NCI-H2081 treated with DMSO at 0.1 percent for 48 hours (cell line): ENCODE results near the gene SH3PXD2A.
"Not testable (repeated sequence)": the region's sequence is repeated elsewhere in the genome, so short reads cannot be mapped to it uniquely, and the experiment has no call there.

Source experiments
- DNase-seq: peaks from one replicate; lab custom pipeline; 2025; lab: John Stamatoyannopoulos, UW

The SH3PXD2A gene

GRCh38 chr10:103767756-103768155 lies 87.6 kb downstream of the SH3PXD2A start:
- no peak for DNase-seq

DNA sequence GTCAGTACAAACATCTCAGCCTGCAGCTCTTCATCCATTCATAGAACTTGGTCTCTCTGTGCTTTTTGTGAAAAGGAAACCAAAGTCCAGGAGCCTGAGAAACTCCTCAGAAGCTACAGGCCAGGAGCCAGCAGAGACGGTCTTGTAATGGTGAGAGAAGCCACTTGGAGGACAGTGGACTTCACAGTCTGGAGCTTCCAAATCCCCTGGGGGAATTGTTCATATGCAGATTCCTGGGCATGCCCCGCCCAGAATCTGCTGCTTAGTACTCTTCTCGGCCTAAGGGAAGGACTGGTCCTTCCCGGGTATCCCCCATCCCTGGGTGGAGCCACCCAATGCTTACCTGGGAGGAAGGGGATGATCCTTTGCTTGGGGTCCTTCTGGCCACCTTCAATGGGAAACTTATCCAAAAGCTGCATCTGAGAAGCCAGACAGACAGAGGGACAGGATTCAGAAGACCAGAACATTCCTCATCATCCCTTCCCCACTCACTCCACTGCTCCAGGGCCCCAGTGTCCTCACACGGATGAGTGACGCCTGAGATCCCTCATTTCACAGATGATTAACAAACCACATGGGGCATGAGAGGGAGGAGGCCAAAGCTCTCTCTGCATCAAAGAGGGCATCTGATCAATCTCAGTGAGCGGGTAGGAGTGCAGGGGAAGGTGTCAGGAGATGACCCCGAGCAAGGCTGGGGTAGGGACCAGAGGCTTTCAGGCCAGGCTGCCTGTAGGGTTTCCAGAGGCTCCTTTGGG lies 88.4 kb downstream of the SH3PXD2A start:
- no peak for DNase-seq

DNA sequence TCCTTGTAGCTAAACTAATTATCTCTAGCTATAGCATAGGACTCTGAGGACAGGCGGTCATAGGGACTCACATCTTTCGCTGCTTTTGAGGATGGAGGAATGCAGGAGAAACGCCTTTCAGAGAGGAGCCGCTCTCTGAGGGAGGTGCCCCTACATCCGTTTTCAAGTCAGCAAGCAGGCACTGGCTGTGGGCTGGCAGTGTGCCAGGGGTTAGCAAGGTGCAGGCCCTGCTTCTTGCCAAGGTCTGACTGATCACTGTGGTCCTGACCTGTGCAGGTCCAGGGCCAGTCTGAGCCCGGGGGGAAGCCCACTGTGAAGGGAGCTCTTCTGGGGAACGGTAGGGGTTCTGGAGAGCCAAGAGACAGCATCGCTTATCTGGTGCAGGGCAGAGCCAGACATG lies 89.4 kb downstream of the SH3PXD2A start:
- DNase-seq: no peak

GRCh38 chr10:103765168-103765567 lies 90.2 kb downstream of the SH3PXD2A start:
- no peak for DNase-seq

- no peak for DNase-seq
Observed at GRCh38 chr10:103764296-103765088, 90.9 kb downstream of the SH3PXD2A start.

GRCh38 chr10:103763374-103764202 lies 91.8 kb downstream of the SH3PXD2A start:
- no peak for DNase-seq

DNA sequence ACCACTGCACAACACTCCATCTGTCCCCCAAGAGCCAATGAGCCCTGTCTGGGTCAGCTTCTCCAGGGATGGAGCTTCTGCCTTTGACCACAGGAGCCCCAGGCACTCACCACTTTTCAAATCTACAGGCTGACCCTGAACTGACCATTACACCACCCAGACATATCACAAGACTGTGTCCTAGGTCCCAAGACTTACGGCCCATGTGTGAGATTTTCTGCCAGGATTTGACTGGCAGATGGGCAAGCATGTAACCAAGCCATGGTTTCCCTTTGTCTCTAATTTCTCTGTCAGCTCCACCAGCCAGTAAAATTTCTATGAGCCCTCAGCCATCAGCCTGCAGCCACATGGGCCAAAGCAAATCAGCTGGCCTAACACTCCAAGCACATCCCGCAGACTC lies 92.5 kb downstream of the SH3PXD2A start:
- DNase-seq: no peak

GRCh38 chr10:103762162-103762561 lies 93.2 kb downstream of the SH3PXD2A start:
- DNase-seq: no peak

GRCh38 chr10:103761075-103761920 lies 94.1 kb downstream of the SH3PXD2A start:
- DNase-seq: no peak

- DNase-seq: not testable (repeated sequence)
Observed at GRCh38 chr10:103760233-103760632, 95.1 kb downstream of the SH3PXD2A start.

DNA sequence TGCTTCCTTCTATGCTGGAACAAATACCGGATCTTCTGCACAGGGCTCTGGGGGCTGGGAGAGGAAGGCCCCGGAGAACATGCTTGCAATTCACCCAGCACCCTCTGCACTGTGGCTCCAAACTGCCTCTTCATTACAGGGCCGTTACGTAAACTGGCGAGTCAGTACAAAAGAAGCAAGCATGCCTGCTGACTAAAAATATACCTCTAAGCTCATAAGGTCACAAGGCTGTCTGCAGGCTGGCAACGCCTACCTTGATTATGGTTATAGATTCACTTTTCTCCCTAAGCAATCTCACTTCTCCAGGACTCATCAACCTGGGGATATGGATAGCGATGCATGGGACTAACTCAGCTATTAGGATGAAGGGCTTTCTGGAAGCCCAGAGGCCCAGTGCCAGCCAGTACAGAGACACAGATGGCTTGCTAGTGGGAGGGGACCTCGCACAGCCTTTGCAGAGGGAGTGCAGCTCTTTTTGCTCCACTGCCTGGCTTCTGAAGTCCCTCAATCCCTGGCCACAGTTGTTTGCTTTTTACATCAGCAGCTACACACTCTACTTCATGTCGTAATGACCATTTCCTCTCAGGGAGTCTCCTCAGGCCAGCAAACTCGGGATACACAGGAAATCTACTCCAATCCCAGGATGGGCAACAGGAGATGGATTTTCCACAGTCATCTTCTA lies 96.1 kb downstream of the SH3PXD2A start:
- DNase-seq: no peak

DNA sequence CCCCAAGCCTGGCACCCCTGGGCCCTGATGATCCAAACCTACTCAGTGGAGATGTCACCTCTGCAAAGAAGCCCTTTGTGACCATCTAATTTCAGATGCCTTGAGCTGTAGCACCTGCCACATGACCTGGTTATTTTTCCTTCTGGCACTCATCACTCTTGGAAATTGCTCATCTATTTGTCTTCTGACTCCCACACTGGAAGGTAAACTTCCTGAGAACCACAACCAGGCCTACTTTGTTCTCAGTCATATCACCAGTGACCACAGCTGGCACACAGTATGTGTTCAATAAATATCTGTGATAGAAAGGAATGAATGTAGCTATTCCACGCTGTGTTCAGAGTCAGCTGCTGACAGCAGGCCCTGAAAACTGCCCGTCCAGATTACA lies 97.1 kb downstream of the SH3PXD2A start:
- no peak for DNase-seq

GRCh38 chr10:103757531-103758293 lies 97.7 kb downstream of the SH3PXD2A start:
- no peak for DNase-seq

DNA sequence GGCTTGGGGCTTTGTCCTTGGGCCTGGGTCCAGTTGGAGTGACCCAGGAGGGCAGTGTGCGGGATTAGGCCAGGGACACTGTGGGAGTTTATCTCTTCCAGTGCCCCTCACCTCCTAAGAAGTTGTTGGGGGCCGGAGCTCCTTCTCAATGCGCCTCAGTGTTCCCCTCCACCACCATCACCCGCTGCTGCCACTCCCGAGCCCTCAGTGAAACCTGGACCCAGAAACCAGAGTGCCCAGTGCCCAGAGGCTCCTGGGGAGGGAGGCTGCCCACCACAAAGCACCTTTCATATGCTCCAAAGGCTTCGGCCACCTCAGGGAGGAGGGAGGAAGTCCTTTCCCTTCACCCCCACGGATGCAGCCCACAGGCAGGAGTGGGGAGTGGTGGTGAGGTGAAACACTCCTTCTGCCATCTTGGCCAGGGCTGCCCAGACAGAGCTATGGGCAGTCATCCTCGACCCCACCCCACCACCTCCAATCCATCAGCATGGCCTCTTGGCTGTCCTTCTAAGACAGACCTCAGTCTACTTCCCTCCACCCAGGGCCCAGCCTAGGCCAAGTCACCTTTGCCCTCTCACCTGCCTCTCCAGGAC lies 99.0 kb downstream of the SH3PXD2A start:
- no peak for DNase-seq

- no peak for DNase-seq
Observed at GRCh38 chr10:103752680-103753248, 102.6 kb downstream of the SH3PXD2A start.

GRCh38 chr10:103751667-103752290 lies 103.6 kb downstream of the SH3PXD2A start:
- DNase-seq: no peak

- DNase-seq: no peak
Observed at GRCh38 chr10:103750836-103751235, 104.5 kb downstream of the SH3PXD2A start.

DNA sequence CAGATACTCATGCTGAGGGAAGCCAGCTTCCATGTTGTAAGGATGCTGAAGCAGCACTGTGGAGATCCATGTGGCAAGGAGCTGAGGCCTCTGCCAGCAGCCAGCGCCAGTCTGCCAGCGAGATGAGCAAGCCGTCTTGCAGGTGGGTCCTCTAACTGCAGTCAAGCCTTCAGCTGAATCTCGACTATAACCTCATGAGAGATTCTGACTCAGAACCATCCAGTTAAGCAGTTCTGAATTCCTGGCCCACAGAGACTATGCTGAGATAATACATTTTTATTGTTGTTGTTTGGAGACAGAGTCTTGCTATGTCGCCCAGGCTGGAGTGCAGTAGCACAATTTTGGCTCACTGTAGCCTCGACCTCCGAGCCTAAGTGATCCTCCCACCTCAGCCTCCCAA lies 105.6 kb downstream of the SH3PXD2A start:
- DNase-seq: no peak

DNA sequence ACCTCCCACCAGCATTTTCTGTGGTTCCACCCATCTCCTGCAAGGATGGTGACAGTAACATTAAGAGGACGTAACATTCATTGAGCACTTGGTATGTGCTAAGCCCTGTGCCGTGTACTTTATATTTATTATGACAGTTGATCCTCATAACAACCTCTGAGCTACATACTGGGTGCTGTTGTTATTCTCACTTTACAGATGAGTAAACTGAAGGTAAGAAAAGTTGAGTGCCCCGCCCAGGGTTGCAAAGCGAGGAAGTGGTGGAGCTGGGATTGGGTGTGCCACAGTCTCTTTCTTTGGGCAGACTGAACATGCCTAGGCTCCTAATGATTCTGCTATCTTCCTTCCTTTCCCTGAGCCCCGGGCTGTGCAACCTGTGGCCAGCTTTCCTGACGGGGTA lies 107.4 kb downstream of the SH3PXD2A start:
- no peak for DNase-seq
